ENCODE results near the gene AHNAK.

The AHNAK gene

GRCh38 chr11:62445314-62445740, 101.3 kb downstream of the AHNAK start:
- DNase-seq (ENCODE audit: low read depth): peak; percentile 47
- no peak overlapping the region for H3K4me3 ChIP-seq (ENCODE audit: low read depth, low read length)
- TF ChIP-seq CTCF (IDR thresholded peaks at IDR 0.05; ENCODE audit: control insufficient read depth, extremely low read depth, insufficient read depth): no peak

- DNase-seq (ENCODE audit: low read depth): peak; percentile 13
- no peak for TF ChIP-seq CTCF (IDR thresholded peaks at IDR 0.05; ENCODE audit: control insufficient read depth, extremely low read depth, insufficient read depth)
- H3K4me3 ChIP-seq (ENCODE audit: low read depth, low read length): no peak overlapping the region
Observed at GRCh38 chr11:62444835-62445234, 101.8 kb downstream of the AHNAK start.

GRCh38 chr11:62444236-62444833, 102.3 kb downstream of the AHNAK start:
- no peak for DNase-seq (ENCODE audit: low read depth)
- H3K4me3 ChIP-seq (ENCODE audit: low read depth, low read length): no peak overlapping the region
- TF ChIP-seq CTCF (IDR thresholded peaks at IDR 0.05; ENCODE audit: control insufficient read depth, extremely low read depth, insufficient read depth): no peak

GRCh38 chr11:62443390-62444235, 103.0 kb downstream of the AHNAK start:
- DNase-seq (ENCODE audit: low read depth): no peak
- H3K4me3 ChIP-seq (ENCODE audit: low read depth, low read length): no peak overlapping the region

GRCh38 chr11:62439785-62440602, 106.6 kb downstream of the AHNAK start:
- H3K4me3 ChIP-seq (ENCODE audit: low read depth, low read length): no peak overlapping the region
- DNase-seq (ENCODE audit: low read depth): no peak
- TF ChIP-seq CTCF (IDR thresholded peaks at IDR 0.05; ENCODE audit: control insufficient read depth, extremely low read depth, insufficient read depth): no peak

More at GRCh38 chr11:62443390-62444235, 103.0 kb downstream of the AHNAK start:
- TF ChIP-seq CTCF (IDR thresholded peaks at IDR 0.05; ENCODE audit: control insufficient read depth, extremely low read depth, insufficient read depth): no peak

GRCh38 chr11:62438641-62439040, 108.0 kb downstream of the AHNAK start:
- TF ChIP-seq CTCF (IDR thresholded peaks at IDR 0.05; ENCODE audit: control insufficient read depth, extremely low read depth, insufficient read depth): no peak
- H3K4me3 ChIP-seq (ENCODE audit: low read depth, low read length): no peak overlapping the region
- no peak for DNase-seq (ENCODE audit: low read depth)

All from LNCaP clone FGC (cell line).